Cerebellar cortex (tissue), 1 donor: Measurements from ENCODE around the gene BCORL1.

Experiments used
- DNase-seq: peaks from one replicate; pipeline ENCODE4 v3.0.0-alpha.2; 2015; ENCODE audit warnings: low spot score

BCORL1 gene

DNA sequence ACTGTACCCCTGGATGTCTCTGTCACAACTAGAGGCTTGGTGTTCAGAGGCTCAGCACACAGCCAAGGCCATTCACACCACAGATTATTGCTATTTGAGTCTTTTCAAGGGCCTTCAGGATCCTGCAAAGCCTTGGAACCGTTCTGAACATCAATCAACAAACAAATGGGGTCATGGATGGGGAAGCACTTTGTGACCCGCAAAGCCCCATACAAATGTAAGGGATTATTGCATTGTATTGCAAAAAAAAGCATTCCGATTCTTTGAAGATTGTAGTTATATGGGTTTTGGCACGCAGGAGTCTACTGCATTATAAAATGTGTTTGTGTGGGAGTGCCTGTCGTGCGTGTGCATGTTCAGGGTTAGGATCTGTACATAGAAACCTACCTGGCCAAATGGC lies 17.3 kb upstream of the BCORL1 start:
- DNase-seq = no peak

DNA sequence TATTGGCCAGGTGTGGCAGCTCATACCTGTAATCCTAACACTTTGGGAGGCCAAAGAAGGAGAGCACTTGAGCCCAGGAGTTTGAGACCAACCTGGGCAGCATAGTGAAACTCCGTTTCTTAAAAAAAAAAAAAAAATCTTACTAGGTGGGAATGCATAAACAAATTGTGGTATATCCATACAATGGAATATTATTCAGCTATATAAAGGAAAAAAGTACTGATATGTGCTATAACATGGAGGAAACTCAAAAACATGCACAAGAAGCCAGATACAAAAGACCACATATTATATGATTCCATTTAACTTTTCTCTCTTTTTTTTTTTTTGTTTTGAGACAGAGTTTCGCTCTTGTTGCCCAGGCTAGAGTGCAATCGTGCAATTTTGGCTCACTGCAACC lies 13.5 kb upstream of the BCORL1 start:
- DNase-seq = no peak

DNA sequence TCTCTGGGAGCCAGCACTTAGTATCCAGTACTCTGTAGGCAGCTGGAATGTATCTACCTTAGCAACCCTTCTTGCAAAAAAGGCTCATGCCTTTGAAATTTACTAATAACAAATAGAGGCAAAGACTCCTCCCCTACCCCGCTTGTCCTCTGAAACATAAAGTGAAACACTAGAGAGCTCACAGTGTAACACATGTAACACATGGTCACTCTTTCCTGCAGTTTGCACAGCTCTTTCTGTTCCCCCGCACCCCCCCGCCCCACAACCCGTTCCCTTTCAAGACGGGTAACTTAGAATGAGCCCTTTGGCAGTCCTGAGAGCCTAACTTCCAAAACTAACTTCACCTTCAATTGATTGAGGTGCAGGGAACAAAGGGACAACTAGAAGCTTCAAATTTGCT lies 6.0 kb upstream of the BCORL1 start:
- no peak for DNase-seq

DNA sequence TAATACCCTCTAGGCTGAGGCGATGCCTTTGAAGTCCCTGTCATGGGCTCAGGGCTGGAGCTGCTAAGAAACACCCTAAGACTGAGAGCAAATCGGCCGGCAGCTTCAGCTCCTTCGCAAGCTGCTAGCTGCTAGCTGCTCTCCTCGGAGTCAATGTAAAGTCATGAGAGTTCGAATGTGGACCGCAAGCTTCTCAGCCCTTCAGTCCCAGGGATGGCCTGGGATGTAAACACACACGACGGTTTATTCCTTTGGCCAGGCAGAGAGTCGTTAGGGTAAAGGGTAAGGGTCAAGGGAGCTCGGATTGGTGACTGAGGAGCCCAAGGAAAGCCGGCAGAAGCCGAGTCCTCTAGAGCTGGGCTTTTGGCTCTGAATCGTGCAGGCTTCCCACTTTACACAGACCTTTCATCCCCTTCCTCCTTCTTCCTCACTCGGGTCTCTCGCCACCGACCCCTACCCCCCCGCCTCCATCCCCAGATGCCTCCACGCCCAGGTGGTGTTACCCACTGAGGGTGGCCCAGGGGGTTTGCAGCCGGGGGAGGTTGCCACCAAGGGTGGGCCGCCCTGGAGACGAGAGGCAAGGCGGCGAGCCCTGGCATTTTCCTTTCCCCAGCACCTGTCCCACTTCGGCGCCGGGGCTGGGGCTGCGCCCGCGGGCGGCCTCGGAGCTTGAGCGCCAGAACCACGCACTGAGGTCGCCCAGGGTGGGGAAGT lies 3.1 kb upstream of the BCORL1 start:
- peak; percentile 61 for DNase-seq

DNA sequence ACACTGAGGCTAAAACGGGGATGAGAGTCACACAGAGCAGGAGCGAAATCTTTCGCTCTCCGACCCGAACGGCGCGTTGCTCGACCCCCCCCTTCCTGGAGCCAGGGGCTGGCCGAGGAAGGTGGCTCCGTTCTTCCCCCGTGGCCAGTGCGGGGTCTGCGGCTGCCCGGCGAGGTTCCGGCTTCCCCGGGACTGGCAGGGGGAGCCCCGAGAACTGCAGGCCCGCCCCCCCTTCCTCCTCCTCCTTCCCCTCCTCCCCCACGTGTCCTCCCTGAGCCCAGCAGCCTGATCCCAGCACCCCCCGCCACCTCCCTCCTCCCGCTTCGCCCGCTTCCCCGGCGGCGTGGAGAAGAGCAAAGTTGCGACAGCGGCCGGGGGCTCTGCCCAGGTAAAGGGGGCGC lies 2.4 kb upstream of the BCORL1 start:
- DNase-seq = no peak

DNA sequence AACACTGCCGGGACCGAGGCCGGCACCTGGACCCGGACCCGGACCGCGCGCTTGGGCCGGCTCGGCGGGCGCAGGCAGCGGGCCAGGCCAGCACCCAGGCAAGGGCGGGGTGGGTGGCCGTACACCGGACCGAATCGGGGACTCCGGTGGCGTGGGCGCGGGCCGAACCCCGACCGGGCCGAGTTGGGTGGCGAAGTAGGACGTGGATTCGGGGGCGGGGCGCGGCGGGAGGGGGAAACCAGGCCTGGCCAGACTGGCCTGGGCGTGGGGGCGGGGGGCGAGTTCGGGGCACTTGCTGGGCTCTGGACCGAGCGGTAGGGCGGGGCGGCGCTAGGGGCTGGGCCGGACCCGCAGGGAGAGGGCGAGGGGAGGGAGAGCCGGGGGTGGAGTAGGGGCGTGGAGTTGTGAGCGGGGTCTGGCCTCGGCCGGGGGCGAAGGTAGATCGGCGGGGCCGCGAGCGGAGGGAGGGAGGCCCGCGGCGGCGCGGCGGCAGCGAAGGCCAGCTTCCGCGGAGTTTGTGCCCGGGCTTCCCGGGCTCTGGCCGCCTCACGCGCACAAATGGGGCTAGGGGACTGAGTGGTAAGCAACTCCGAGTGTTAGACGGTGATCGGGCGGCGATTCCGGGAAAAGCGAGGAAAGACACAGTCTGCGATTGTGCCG lies 1.8 kb upstream of the BCORL1 start:
- DNase-seq = peak; percentile 36

DNA sequence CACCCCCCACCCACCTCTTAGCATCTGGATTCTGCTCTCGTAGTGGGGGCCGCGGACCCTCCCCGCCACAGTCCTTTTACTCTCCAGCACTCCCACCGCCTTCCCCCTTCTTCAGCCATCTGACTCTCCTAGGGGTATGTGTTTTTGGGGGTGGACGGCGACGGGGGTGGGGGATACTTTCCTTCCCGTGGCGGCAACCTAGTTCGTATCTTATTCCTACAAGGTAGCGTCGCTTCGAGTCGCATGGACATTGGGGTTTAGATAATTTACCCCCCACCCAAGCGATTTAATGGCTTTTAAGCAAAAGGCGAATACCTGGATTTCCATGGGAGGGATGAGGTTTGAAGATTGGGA lies 1.3 kb upstream of the BCORL1 start:
- DNase-seq = no peak

DNA sequence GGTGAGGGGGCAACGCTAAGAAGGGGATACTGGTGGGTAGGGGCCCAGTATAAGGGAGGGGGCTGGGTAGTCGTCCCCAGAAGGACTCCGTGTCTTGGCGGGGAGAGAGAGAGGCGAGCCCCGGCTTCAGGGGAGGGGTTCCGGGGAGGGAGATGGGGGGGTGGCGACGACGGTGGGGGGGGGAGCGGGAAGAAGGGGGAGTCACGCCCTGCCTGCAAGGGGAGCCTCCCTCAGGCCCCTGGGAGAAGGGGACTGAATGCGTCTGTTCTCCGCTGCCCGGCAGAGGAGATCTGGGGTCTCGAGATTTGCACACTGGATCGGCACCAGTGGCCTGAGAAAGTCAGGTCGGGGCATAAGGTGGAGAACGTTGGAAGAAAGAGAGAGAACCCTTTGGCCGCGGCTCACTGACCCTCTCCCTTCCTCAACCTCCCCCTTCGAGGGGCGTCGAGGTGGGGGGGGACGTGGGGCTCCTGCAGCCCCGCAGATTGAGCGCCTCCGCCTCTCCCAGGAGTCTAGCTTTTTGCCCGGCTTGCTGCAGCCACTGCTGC lies 609 bp upstream of the BCORL1 start:
- DNase-seq = no peak

DNA sequence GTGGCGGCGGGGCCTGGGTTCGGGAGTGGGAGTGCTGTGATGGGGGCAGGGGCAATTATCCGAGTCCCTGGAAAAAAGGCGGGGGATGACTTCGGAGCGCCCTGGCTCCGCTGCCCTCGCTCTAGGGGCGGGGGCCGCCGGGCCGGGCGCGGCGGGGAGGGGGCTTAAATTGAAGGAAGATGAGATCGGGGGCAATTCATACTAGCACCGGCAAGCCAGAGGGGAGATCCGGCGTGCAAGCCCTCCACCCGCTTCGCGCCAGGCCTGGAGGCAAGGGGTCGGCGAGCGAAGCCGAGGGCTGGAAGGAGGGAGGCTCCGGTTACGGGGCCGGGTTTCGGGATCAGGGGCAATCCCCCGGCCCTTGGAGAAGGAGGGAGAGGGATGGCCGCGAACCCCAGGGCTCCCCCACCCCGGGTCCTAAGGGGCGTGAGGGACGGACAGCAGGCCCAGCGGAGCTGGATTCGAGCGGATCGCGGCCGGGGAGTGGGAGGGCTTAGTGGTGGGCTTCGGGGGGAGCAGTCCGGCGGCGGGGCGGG lies 1.2 kb downstream of the BCORL1 start:
- no peak for DNase-seq

DNA sequence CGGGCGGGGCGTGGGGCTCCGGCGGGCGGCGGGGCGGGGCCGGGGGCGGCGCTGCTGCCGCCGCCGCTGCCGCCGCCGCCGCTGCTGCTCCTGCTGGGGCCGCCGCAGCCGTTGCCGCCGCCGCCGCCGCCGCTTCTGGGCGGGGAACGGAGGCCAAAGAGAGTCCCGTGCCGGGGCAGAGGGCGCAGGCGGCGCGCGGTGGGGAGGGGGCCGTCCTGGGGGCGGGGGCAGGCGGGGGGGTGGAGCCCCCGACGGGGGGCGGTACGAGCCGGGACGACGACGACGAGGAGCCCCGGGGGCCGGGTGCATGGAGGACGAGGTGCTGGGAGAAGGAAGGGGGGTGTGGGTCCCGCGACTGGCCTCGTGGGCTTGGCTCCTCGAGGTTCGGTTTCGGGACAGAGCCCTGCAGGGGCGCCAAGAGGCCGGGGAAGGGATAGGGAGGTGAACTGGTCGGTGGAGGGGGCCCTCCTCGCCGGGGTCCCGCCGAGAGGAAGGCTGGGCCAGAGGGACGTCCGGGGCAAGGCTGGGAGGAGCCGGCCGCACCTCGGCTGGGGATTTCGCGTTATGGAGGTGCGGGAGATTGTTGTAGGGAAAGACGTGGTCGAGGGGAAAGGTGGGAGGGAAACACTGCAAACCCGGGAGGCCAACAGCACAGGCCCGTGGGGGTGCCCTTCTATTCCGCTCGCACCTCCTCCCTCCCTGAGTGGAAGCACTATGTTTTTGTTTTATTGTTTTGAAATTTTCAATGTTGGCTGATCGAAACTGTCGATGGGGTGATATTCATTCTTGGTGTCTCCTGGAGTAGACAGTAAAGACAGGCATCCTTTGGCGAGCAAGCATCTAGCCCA lies 1.9 kb downstream of the BCORL1 start:
- DNase-seq = no peak

DNA sequence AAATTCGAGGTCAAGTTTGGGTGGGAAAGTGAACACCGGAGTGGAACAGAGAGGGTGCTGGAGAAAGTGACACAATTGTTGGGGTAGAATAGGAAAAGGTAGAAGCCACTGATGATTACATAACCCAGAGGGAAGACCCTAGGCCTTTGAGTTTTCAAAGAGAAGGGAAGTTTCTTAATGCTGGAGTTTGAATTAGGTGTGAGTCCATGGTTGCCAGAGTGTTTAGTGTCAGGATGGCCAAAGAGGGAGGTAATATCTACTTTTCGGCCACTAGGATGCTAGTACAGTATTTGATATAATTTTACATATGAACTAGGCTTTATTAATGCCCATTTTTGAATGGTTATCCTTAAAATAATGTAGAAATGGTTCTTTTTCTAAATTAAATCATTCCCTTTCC lies 5.4 kb downstream of the BCORL1 start:
- DNase-seq = no peak

DNA sequence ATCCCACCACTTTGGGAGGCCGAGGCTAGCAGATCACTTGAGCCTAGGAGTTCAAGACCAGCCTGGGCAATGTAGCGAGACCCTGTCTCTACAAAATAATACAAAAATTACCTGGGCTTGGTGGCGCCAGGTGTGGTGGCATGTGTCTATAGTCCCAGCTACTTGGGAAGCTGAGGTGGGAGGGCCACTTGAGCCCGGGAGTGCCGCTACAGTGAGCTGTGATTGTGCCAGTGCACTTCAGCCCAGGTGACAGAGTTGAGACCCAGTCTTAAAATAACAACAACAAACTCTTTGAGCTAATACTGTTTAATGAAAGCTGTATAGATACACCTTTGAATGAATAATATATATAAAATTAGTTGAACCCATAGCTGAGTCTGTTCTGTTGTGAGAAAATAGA lies 9.7 kb downstream of the BCORL1 start:
- DNase-seq = no peak

DNA sequence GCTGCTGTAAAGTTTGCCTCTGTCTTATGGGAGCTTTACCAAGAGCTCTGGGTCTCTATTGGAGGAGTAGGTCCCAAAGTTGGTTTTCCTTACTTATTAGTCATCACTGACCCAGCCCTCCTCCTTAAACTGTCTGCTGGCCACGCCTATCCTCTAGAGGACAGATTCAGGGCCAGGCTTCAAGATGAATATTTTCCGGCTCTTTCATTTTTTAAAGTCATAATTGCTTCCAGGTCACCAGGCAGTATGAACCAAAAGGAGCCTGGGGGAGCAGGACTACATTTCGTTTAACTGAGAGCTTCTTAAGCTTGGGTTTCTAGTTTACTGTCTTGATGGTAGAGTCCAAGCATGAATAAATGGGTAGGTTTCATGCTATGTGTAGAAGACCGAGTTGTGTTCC lies 13.7 kb downstream of the BCORL1 start:
- no peak for DNase-seq

DNA sequence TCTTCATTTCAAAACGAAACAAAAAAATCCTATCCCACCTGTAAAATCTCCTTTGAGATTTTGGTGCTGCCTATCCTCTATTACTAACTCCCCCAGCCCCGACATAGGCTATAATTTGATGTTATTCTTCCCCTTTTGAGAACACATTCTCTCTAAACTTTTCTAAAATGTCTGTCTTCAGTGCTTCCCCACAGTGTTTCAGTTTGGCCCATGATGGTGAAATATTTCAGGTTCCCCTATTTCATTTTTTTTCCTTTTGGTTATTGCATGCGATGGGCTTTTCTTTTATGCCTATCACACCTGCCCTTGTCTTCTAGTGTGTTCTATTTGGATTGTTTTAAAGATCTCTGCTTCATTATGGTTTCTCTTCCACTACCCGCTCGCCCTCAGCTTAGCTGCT lies 14.7 kb downstream of the BCORL1 start:
- DNase-seq = no peak

DNA sequence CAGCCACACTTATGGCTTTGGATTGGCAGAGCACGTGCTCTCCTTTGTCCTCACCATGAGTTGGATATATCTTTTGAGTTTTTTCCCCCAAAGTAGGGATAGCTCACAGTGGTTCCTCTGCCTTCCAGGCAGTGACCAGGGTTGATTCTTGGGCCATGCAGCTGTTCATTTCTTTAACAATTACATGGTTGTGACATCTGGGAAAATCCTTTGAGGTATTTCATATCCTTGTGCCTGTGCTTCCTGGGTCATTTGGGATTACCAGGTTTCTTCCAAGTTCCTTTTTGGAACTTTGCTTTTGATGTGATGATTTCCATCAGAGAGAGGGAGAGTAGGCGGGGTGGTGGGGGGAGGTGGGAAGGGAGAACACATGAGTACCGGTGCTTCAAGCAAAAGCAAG lies 15.6 kb downstream of the BCORL1 start:
- DNase-seq = no peak

DNA sequence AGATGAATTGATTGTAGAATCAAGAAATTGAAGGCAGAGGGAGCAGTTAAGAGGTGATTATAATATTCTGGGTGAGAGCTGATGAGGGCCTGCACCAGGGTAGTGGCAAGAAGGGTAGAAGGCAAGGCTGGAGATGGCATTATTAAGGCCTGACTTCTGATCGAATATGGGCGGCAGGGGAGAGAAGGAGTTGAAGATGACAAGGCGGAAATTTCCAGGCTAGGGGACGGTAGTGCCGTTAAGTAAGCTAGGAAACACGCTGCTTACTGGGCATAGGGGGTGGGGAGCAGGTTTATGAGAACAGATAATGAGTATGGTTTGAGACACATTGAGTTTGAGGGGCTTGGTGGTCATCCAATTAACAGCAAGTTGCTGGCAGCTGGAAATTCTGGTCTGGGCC lies 19.5 kb downstream of the BCORL1 start:
- no peak for DNase-seq

DNA sequence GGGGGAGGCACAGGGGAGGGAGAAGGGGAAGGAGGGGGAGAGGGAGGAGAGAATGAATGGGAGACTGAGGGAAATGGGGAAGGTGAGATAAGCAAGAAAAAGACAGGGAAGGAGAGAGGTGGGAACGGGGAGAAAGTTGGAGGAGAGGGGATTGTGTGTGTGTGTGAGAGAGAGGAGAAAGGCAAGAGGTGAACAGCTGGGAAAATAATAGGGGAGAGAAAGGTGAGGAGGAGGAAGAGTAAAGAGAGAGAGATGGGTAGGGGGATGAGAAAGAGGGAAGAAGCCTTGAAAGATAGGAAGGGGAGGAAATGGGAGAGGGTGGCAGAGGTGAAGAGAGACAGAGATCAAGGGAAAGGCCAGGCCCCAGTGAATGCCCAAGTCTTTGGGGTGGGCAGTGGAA lies 20.1 kb downstream of the BCORL1 start:
- DNase-seq = no peak

DNA sequence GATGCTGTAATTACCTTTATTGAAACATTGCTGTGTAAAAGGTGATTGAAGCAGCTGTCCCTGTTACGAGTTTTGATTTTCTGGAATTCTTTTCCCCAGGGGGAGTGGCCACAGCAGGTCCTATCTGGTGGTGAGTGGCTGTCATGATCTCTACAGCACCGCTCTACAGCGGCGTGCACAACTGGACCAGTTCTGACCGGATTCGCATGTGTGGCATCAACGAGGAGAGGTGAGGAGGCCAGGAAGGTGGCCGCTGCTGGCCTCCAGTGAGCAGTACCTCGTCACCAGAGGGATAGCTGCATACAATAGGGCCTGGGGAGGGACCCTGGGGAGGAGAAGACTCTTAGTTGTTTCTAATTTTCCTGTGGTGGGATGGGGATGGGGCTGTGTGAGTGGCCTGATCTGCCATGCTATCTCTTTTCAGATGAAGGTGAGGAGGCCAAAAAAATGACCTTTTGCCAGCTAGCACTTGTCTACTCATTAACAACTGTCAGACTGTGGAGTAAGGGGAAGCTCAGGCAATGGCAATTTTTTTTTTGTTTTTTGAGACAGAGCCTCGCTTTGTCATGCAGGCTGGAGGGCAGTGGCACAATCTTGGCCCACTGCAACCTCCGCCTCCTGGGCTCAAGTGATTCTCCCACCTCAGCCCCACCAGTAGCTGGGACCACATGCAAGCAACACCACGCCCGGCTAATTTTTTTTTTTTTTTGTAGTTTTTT lies 22.8 kb downstream of the BCORL1 start:
- DNase-seq = no peak

DNA sequence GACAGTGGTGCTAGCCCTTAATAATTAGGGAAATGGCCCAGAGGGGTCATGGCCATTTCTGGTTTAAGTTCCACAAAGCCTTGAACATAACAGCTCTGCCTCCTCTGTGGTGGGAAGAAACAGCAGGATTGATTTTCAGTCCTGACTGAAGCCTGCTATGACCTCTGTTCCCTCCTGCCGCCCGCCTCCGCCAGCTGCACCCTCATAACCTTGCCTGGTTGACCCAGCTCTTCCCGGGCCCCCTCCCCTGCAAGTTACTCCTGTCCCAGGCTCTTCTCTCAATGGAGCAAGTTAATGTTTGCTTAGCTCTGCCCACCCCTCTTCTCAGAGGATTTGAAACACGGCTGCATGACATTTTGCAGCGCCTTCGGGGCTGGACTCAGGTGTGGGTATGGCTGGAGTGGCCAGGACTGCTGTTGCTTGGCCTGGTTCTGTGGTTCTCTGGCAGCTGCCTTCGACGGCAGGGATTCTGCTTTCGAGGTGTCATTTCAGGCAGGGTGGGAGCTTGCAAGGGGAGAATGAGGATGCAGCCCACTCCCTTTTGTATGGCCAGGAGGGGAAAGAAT lies 27.3 kb downstream of the BCORL1 start:
- no peak for DNase-seq

DNA sequence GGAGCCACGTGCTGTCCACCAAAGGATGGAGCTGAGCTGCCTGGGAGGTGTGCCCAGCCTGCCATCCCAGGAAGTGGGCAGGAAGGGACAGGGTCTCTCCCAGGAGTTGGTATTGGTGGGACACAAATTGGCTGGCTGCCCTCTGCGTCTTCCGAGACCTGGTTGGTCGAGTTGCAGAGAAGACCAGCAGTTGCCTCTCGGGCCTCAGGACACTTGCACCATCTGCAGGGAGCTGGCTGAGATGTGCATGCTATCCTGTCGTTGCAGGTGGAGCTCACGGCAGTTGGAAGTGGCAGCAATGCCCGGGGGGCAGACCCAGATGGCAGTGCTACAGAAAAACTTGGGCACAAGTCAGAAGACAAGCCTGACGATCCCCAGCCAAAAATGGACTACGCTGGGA lies 30.2 kb downstream of the BCORL1 start:
- peak; percentile 2 for DNase-seq

DNA sequence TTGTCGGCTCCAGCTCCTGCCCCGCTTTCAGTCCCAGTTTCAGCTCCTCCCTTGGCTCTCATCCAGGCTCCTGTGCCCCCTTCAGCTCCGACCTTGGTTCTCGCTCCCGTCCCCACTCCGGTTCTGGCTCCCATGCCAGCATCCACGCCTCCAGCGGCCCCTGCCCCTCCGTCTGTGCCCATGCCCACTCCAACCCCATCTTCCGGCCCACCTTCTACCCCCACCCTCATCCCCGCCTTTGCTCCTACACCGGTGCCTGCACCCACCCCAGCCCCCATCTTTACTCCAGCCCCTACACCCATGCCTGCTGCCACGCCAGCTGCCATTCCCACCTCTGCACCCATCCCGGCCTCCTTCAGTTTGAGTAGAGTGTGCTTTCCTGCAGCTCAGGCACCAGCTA lies 31.2 kb downstream of the BCORL1 start:
- no peak for DNase-seq

DNA sequence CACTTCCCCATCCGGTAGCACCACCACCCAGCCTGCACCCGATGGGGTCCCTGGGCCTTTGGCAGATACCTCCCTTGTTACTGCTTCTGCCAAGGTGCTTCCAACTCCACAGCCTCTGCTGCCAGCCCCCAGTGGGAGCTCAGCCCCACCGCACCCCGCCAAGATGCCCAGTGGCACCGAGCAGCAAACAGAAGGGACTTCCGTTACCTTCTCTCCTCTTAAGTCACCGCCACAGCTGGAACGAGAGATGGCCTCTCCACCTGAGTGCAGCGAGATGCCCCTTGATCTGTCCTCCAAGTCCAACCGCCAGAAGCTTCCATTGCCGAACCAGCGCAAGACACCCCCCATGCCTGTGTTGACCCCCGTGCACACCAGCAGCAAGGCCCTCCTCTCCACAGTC lies 31.9 kb downstream of the BCORL1 start:
- no peak for DNase-seq
